ENCODE measurements around the gene TSNAXIP1.

GRCh38 chr16:67779256-67780014, 27.3 kb upstream of the TSNAXIP1 start:
- TF ChIP-seq, protein P1, sequence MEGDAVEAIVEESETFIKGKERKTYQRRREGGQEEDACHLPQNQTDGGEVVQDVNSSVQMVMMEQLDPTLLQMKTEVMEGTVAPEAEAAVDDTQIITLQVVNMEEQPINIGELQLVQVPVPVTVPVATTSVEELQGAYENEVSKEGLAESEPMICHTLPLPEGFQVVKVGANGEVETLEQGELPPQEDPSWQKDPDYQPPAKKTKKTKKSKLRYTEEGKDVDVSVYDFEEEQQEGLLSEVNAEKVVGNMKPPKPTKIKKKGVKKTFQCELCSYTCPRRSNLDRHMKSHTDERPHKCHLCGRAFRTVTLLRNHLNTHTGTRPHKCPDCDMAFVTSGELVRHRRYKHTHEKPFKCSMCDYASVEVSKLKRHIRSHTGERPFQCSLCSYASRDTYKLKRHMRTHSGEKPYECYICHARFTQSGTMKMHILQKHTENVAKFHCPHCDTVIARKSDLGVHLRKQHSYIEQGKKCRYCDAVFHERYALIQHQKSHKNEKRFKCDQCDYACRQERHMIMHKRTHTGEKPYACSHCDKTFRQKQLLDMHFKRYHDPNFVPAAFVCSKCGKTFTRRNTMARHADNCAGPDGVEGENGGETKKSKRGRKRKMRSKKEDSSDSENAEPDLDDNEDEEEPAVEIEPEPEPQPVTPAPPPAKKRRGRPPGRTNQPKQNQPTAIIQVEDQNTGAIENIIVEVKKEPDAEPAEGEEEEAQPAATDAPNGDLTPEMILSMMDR (IDR thresholded peaks at IDR 0.05), result no peak
- no peak for TF ChIP-seq POLR2AphosphoS5 (IDR thresholded peaks at IDR 0.05)
- TF ChIP-seq POLR2A (IDR thresholded peaks at IDR 0.05), result no peak
- TF ChIP-seq EP300 (IDR thresholded peaks at IDR 0.05; ENCODE audit: low read depth), result no peak
